A549 (cell line): ENCODE results near the gene CNDP1. TPM values are rescaled to one million over a fixed set of nuclear protein-coding genes. Genes with fewer than 3 reads are reported as not detected.
A peak's percentile ranks its signal among the peaks of the same experiment; 100 is the strongest.

Experiments
- ATAC-seq, 2 experiments: fragments of 200-7000 bp in 1 of 2; fragments of >200 bp in 1 of 2; cut with Nextera tagmentation in 1 of 2; cut with Tn5 transposase in 1 of 2; 3 replicates each; pipeline versions ENCODE4 v1.8.0 to v1.9.1; 2018 to 2020; ENCODE audit warnings: mild to moderate bottlenecking in 1 of 2, moderate library complexity in 1 of 2
- CTCF ChIA-PET: fragments of 300-600 bp; sonication (Branson Sonifier 250); formaldehyde crosslinking; extraction: SDS; loops from one replicate; lab custom pipeline; 2021; ENCODE audit warnings: antibody characterized with exemption, inconsistent platforms; lab: Yijun Ruan, JAX
- POLR2A ChIA-PET: fragments of 350-600 bp; formaldehyde crosslinking; extraction: SDS; loops from one replicate; lab custom pipeline; 2021; ENCODE audit warnings: antibody characterized with exemption, inconsistent platforms; lab: Yijun Ruan, JAX
- DNase-seq, 2 experiments: peaks; one replicate each; pipeline versions ENCODE4 v3.0.0 to v3.0.0-alpha.2; 2011 to 2016; ENCODE audit warnings: low read depth in 1 of 2, low spot score in 1 of 2
- FAIRE-seq: peaks from 2 replicates; lab custom pipeline; 2011; peaks lifted over from hg19 to GRCh38; lab: Jason Lieb, UNC
- H3K27ac ChIP-seq, 2 experiments: fragments of >200 bp; sonication (Bioruptor Twin); formaldehyde crosslinking; 3 replicates each; pipeline ENCODE4 v1.5.1; 2016 to 2017
- H3K4me1 ChIP-seq: fragments of >200 bp; sonication (Bioruptor Twin); formaldehyde crosslinking; 3 replicates; pipeline ENCODE4 v1.6.1; 2016
- H3K4me2 ChIP-seq: fragments of >200 bp; sonication (Bioruptor Twin); formaldehyde crosslinking; 3 replicates; pipeline ENCODE4 v1.6.1; 2016
- H3K4me3 ChIP-seq: fragments of >200 bp; sonication (Bioruptor Twin); formaldehyde crosslinking; 3 replicates; pipeline ENCODE4 v1.5.1; 2016
- H3K9me3 ChIP-seq: fragments of >200 bp; sonication (Bioruptor Twin); formaldehyde crosslinking; 3 replicates; pipeline ENCODE4 v1.6.1; 2016
- ATOH8 ChIP-seq: fragments of 250-450 bp; sonication (Bioruptor Pico); IDR thresholded peaks from 2 replicates; pipeline ENCODE4 v1.5.0; 2020; ENCODE audit warnings: low read depth, mild to moderate bottlenecking, moderate library complexity
- BCL3 ChIP-seq: fragments of >200 bp; sonication (Bioruptor Twin); formaldehyde crosslinking; IDR thresholded peaks from 3 replicates; pipeline ENCODE4 v1.6.1; 2016
- CBX8 ChIP-seq: fragments of 200-600 bp; sonication (generic); IDR thresholded peaks from 2 replicates; pipeline ENCODE4 v1.6.1; 2016
- CTCF ChIP-seq: fragments of >200 bp; sonication (Bioruptor Twin); formaldehyde crosslinking; IDR thresholded peaks from 3 replicates; pipeline ENCODE4 v1.5.1; 2016
- ELK1 ChIP-seq: fragments of 150-350 bp; IDR thresholded peaks from 2 replicates; pipeline ENCODE4 v1.6.1; 2014; ENCODE audit warnings: low read depth, mild to moderate bottlenecking, low read length
- EP300 ChIP-seq, 2 experiments: fragments of >200 bp; sonication (Bioruptor Twin); formaldehyde crosslinking; IDR thresholded peaks; 2 replicates in 1 of 2; 3 replicates in 1 of 2; pipeline ENCODE4 v1.6.1; 2016 to 2017
- FOSB ChIP-seq: fragments of 250-450 bp; sonication (Bioruptor Pico); IDR thresholded peaks from 2 replicates; pipeline ENCODE4 v1.5.0; 2020; ENCODE audit warnings: mild to moderate bottlenecking, moderate library complexity
- GATA3 ChIP-seq: IDR thresholded peaks from 2 replicates; pipeline ENCODE4 v1.6.1; 2012; ENCODE audit warnings: borderline replicate concordance
- HES2 ChIP-seq: fragments of >200 bp; sonication (Bioruptor Twin); formaldehyde crosslinking; IDR thresholded peaks from 2 replicates; pipeline ENCODE4 v1.6.1; 2016
- MAX ChIP-seq: IDR thresholded peaks from 2 replicates; pipeline ENCODE4 v1.6.1; 2012
- MAZ ChIP-seq: fragments of 150-350 bp; IDR thresholded peaks from 2 replicates; pipeline ENCODE4 v1.6.1; 2014; ENCODE audit warnings: antibody characterized with exemption, low read depth, low read length, borderline replicate concordance
- MYC ChIP-seq: IDR thresholded peaks from 2 replicates; pipeline ENCODE4 v1.6.1; 2012; ENCODE audit warnings: mild to moderate bottlenecking, inconsistent platforms, low read length, improper control_type of control experiment, borderline replicate concordance
- POLR2A ChIP-seq: IDR thresholded peaks from 2 replicates; pipeline ENCODE4 v1.6.1; 2012; ENCODE audit warnings: mild to moderate bottlenecking, low read length
- POLR2AphosphoS2 ChIP-seq: conservative IDR thresholded peaks from 2 replicates; pipeline ENCODE4 v1.6.1; 2012; ENCODE audit warnings: low read length, improper control_type of control experiment, inconsistent platforms
- RAD21 ChIP-seq, 2 experiments: fragments of >200 bp in 1 of 2; sonication (Bioruptor Twin) in 1 of 2; formaldehyde crosslinking in 1 of 2; IDR thresholded peaks in 1 of 2; conservative IDR thresholded peaks in 1 of 2; 2 replicates in 1 of 2; 3 replicates in 1 of 2; pipeline ENCODE4 v1.6.1; 2012 to 2018; ENCODE audit warnings: inconsistent platforms in 1 of 2
- REST ChIP-seq: fragments of 200-600 bp; sonication (generic); IDR thresholded peaks from 2 replicates; pipeline ENCODE4 v1.6.1; 2016; ENCODE audit warnings: antibody characterized with exemption, mild to moderate bottlenecking, moderate library complexity
- RFX5 ChIP-seq: fragments of 450-650 bp; IDR thresholded peaks from 2 replicates; pipeline ENCODE4 v1.7.1; 2014; ENCODE audit warnings: antibody characterized with exemption, mild to moderate bottlenecking, moderate library complexity
- RNF2 ChIP-seq: fragments of 200-600 bp; sonication (generic); IDR thresholded peaks from 2 replicates; pipeline ENCODE4 v1.6.1; 2016; ENCODE audit warnings: low read depth, mild to moderate bottlenecking, antibody characterized with exemption, moderate library complexity, borderline replicate concordance
- TFCP2L1 ChIP-seq: fragments of 250-450 bp; sonication (Bioruptor Pico); IDR thresholded peaks from 2 replicates; pipeline ENCODE4 v1.5.0; 2021; ENCODE audit warnings: mild to moderate bottlenecking
- ZNF302 ChIP-seq: fragments of 250-450 bp; sonication (Bioruptor Pico); IDR thresholded peaks from 2 replicates; pipeline ENCODE4 v1.9.0; 2021; ENCODE audit warnings: inconsistent platforms, mild to moderate bottlenecking, moderate library complexity
- WGBS: methylation state at CpG from one replicate; pipeline ENCODE4 v1.1.6; 2017; ENCODE audit errors: missing lambda C conversion rate; 5-methylcytosine and 5-hydroxymethylcytosine counted together
- polyA plus RNA-seq, 4 experiments: library from polyadenylated mRNA; depleted of rRNA in 3 of 4; stranded (reverse); fragments of >200 nt; fragmentation: RNase III in 1 of 4; extraction: RNeasy Plus Mini Kit Qiagen cat#74134 plus additional on column Dnase treatment in 1 of 4; gene quantifications; 2 replicates in 3 of 4; 3 replicates in 1 of 4; pipeline ENCODE4 v1.2.3, GENCODE V29; 2011 to 2017

CNDP1 gene
- polyA plus RNA-seq, 2 of the 4 experiments (the other 2 are of a cell fraction): 0.16 TPM; not detected in 1

- 85% methylated on average over 9 of the region's 9 CpGs for WGBS
- no peak for ATAC-seq
Observed at GRCh38 chr18:74622072-74622471, 87.8 kb downstream of the CNDP1 start.

GRCh38 chr18:74623047-74623816 lies 88.9 kb downstream of the CNDP1 start:
- 74% methylated on average over 24 of the region's 24 CpGs for WGBS
- POLR2A ChIA-PET: no interaction called here
- no peak for DNase-seq

More at GRCh38 chr18:74622072-74622471, 87.8 kb downstream of the CNDP1 start:
- Histone ChIP-seq H3K9me3 (no peaks in the 10 kb centered on the region), H3K4me2 (no peak overlapping the region), H3K4me3 (no peak overlapping the region), H3K27ac (no peak overlapping the region), H3K4me1 (no peaks in the 10 kb centered on the region)
- no peak for FAIRE-seq
- CTCF ChIA-PET: no interaction called here
- POLR2A ChIA-PET: no interaction called here
- no peak for DNase-seq
- TF ChIP-seq CBX8 (no peak), TFCP2L1 (CRISPR knock-in tag) (no peak), ELK1 (no peak), RFX5 (no peak), HES2 (no peak), MYC (no peak), BCL3 (no peak), EP300 (IDR thresholded peaks at IDR 0.05) (no peak), ZNF302 (CRISPR knock-in tag) (no peak)

GRCh38 chr18:74624466-74624865 lies 90.2 kb downstream of the CNDP1 start:
- ATAC-seq: no peak
- Histone ChIP-seq H3K9me3 (no peaks in the 10 kb centered on the region), H3K27ac (no peak overlapping the region), H3K4me3 (no peak overlapping the region), H3K4me1 (no peaks in the 10 kb centered on the region), H3K4me2 (no peak overlapping the region)
- no peak for FAIRE-seq
- no peak for DNase-seq
- WGBS: 71% methylated on average over 8 of the region's 8 CpGs
- ChIA-PET POLR2A (no interaction called here), CTCF (interaction anchor here (0.6 to 1.3 kb wide), 2 partner anchors 24 to 283 kb away, joined by 3 read pairs; no protein-coding TSS in a partner anchor)
- TF ChIP-seq GATA3 (no peak), MAZ (no peak), MYC (no peak), FOSB (CRISPR knock-in tag) (no peak), ATOH8 (CRISPR knock-in tag) (no peak), MAX (no peak), REST (no peak), RNF2 (no peak), RFX5 (no peak)

More at GRCh38 chr18:74623047-74623816, 88.9 kb downstream of the CNDP1 start:
- CTCF ChIA-PET: interaction anchor here (0.6 to 1.3 kb wide), 3 partner anchors 25 to 429 kb away, joined by 3 to 5 read pairs (median 3); no protein-coding TSS in a partner anchor
- FAIRE-seq (no peak), ATAC-seq (no peak)
- Histone ChIP-seq H3K27ac (no peak overlapping the region), H3K9me3 (no peaks in the 10 kb centered on the region), H3K4me2 (no peak overlapping the region), H3K4me3 (no peak overlapping the region), H3K4me1 (no peaks in the 10 kb centered on the region)
- TF ChIP-seq RAD21 (conservative IDR thresholded peaks at IDR 0.05 in 1 of 2, IDR thresholded peaks at IDR 0.05 in 1 of 2) (peak; percentile 27 to 39; a peak in 2 of 5 replicates), CTCF (peak; percentile 39), POLR2AphosphoS2 (no peak), POLR2A (no peak), TFCP2L1 (CRISPR knock-in tag) (no peak)
